ENCODE results near the gene STXBP5. TPM values are rescaled to one million over a fixed set of nuclear protein-coding genes. Genes with fewer than 3 reads are reported as not detected.

Gene STXBP5
- total and polyA plus RNA-seq, 5 experiments from 2014 or later = 2.9 to 37.6 (median 11.2) TPM

DNA sequence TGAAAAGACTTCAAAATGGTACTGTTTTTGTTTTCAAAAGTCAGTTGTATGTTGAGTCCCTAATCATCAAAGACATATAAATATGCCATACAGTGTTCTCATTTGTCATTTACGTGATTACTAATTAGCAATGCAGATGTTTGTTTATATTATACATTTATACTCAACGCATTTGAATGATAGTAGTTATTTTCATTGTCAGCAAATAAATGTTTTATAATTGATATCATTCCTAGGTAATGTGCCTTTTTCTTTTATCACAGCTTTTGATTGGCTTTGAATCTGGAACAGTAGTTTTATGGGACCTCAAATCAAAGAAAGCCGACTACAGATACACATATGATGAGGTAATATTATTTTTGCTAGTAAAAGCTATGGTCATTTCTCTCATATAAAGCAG lies 62.6 kb downstream of the STXBP5 start:
- Mint-ChIP-seq H3K9me3 (peaks cover 0 to 7% (median 0%) of the 10 kb centered on the region in 9 donors), H3K36me3 (peaks cover 12 to 73% (median 36%) of the 10 kb centered on the region in 3 donors), H3K4me3 (no peak overlapping the region), H3K27ac (no peak overlapping the region), H3K27me3 (no peaks in the 10 kb centered on the region), H3K4me1 (peaks cover 0 to 13% (median 3%) of the 10 kb centered on the region in 4 donors)
- no peak for DNase-seq
- no peak for ATAC-seq
- POLR2A ChIA-PET = no interaction called here

DNA sequence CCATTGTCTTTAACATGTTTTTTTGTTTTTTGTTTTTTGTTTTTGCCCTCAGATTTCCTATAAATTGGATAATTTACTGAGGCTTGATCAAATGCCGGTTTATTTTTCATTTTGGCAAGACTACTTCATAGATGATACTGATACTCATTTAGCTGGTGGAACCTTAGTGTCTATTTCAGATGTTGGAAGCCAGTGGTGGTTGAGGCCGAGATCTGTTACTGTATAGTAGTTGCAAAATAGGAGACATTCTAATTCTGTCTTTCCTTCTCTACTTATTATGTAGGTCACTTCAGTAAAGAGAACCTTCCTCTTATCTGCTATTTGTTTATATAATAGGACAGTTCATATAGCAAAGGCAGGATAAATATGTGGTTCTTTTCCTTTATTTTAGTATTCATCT lies 63.4 kb downstream of the STXBP5 start:
- ATAC-seq (no peak), DNase-seq (no peak)
- Mint-ChIP-seq H3K36me3 (peaks cover 14 to 79% (median 39%) of the 10 kb centered on the region in 3 donors), H3K27ac (peak overlapping the region in 3 of 10 donors; percentile 9 to 65 (median 64)), H3K27me3 (no peaks in the 10 kb centered on the region), H3K4me3 (no peak overlapping the region), H3K9me3 (peaks cover 0 to 7% (median 0%) of the 10 kb centered on the region in 9 donors), H3K4me1 (peaks cover 0 to 13% (median 3%) of the 10 kb centered on the region in 4 donors)
- POLR2A ChIA-PET = no interaction called here

DNA sequence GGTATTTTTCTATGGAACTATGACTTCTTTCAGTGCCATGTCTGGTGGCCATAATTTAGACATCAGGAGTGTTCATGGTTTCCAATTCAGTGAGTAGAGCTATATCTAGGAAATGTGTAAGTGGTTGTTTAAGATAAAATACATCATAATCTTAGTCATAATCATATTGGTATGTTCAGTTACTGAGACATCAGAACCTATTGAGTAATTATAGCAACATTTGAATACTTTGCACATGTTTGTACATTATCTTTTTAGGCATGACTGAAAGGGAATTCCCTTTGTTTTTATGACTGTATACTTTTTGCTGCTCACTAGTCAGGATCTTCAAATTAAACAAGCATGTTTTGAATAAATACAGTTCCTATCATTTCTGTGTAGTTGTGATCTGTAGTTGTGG lies 64.0 kb downstream of the STXBP5 start:
- H3K36me3 Mint-ChIP-seq = peaks cover 19 to 82% (median 43%) of the 10 kb centered on the region in 3 donors
- H3K9me3 Mint-ChIP-seq = peaks cover 0 to 7% (median 0%) of the 10 kb centered on the region in 9 donors
- DNase-seq = no peak

DNA sequence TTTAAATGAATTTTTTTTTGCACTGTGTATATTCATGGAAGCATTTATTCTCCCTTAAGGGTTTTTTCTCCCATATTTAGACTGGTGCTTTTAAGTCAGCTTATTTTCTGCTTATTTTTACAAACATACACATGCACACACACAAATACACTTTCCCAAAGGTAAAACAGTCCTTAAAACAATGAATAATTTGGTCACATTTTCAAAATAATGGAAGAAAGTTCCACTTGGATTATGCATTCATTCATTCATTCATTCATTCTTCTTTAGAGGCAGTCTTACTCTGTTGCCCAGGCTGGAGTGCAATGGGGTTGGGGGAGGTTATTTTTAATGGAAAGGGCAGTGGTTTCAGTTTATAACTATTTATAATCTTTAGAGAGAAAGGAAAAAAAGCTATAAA lies 69.8 kb downstream of the STXBP5 start:
- Mint-ChIP-seq H3K9me3 (peaks cover 0 to 7% (median 0%) of the 10 kb centered on the region in 9 donors), H3K4me1 (peaks cover 0 to 10% (median 3%) of the 10 kb centered on the region in 4 donors), H3K27ac (peak overlapping the region in 1 of 10 donors; percentile 16), H3K27me3 (no peaks in the 10 kb centered on the region), H3K36me3 (peaks cover 28 to 75% (median 48%) of the 10 kb centered on the region in 3 donors), H3K4me3 (no peak overlapping the region)
- DNase-seq (no peak), ATAC-seq (no peak)
- POLR2A ChIA-PET = no interaction called here

More for the DNA sequence above, 64.0 kb downstream of the STXBP5 start:
- Mint-ChIP-seq H3K4me3 (no peak overlapping the region), H3K27ac (no peak overlapping the region), H3K27me3 (no peaks in the 10 kb centered on the region), H3K4me1 (peaks cover 0 to 13% (median 3%) of the 10 kb centered on the region in 4 donors)
- no peak for ATAC-seq
- POLR2A ChIA-PET = no interaction called here

DNA sequence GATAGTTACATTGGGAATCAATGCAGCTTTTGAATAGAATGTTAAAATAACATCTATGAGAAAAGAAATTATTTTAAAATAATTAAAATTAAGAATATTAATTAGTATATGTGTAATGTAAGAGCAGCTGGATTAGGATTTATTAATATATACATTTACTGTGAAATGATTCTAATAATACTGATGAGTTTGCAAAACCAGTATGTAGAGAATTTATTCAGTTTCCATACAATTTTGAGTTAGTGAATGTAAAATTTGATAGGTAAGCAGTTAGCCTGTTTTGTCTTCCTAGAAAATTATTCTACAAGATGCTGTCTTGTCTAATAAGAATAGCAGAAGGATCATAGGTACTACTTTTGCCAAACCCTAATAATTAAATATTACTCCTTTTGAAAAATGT lies 70.6 kb downstream of the STXBP5 start:
- no peak for ATAC-seq
- DNase-seq = no peak
- Mint-ChIP-seq H3K4me3 (no peak overlapping the region), H3K27me3 (no peaks in the 10 kb centered on the region), H3K4me1 (peaks cover 4 to 13% (median 6%) of the 10 kb centered on the region in 4 donors), H3K9me3 (peaks cover 0 to 4% (median 0%) of the 10 kb centered on the region in 9 donors), H3K36me3 (peaks cover 23 to 74% (median 47%) of the 10 kb centered on the region in 3 donors), H3K27ac (no peak overlapping the region)
- POLR2A ChIA-PET = no interaction called here

DNA sequence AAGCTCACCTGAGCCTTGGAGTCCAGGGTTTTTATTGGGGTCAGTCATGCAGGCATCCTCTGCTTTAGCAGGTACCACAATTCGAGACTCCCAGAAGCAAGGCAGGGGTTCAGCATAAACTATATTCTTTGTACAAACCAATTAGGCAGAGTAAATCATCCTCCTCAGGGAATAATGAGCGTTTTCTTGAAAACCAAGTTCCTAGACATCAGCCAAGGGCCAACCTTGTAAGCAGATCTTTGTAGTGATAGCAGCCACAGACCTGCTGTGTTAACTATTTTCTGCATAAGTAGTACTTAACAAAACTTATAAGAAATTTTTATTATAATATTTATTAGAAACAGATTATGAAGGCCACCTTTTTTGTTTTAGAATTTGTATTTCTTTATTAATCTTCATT lies 74.7 kb downstream of the STXBP5 start:
- H3K27ac Mint-ChIP-seq = no peak overlapping the region
- peaks cover 14 to 74% (median 36%) of the 10 kb centered on the region in 3 donors for H3K36me3 Mint-ChIP-seq
- DNase-seq (no peak), ATAC-seq (no peak)
- no peaks in the 10 kb centered on the region for H3K27me3 Mint-ChIP-seq
- H3K9me3 Mint-ChIP-seq = peaks cover 0 to 4% (median 0%) of the 10 kb centered on the region in 9 donors
- H3K4me3 Mint-ChIP-seq = no peak overlapping the region
- peaks cover 6 to 21% (median 8%) of the 10 kb centered on the region in 4 donors for H3K4me1 Mint-ChIP-seq
- POLR2A ChIA-PET = no interaction called here

DNA sequence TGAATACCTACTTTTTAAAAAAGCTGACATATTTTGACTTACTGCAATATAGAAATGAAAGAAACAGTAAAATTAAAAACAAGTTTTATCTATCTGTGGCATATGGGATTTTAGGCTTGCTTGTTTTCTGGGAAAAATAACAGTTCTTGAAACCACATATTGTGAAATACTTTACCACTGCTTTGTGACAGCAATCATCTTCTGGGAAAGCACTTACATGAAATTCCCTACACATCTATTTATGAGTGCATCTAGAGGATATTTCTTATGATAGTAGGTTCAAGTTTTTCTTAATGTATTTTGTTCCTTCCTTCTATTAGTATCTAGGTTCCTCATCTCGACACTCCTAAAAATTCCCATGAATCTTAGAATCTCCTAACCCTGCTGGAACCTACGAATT lies 75.2 kb downstream of the STXBP5 start:
- DNase-seq (no peak), ATAC-seq (no peak)
- H3K36me3 Mint-ChIP-seq = peaks cover 14 to 71% (median 36%) of the 10 kb centered on the region in 3 donors
- no peaks in the 10 kb centered on the region for H3K27me3 Mint-ChIP-seq
- POLR2A ChIA-PET = no interaction called here
- H3K9me3 Mint-ChIP-seq = peaks cover 0 to 4% (median 0%) of the 10 kb centered on the region in 9 donors
- H3K4me3 Mint-ChIP-seq = peak overlapping the region in 2 of 10 donors; percentile 40 to 45
- H3K27ac Mint-ChIP-seq = peak overlapping the region in 4 of 10 donors; percentile 4 to 73 (median 58)
- H3K4me1 Mint-ChIP-seq = peaks cover 6 to 23% (median 11%) of the 10 kb centered on the region in 4 donors

DNA sequence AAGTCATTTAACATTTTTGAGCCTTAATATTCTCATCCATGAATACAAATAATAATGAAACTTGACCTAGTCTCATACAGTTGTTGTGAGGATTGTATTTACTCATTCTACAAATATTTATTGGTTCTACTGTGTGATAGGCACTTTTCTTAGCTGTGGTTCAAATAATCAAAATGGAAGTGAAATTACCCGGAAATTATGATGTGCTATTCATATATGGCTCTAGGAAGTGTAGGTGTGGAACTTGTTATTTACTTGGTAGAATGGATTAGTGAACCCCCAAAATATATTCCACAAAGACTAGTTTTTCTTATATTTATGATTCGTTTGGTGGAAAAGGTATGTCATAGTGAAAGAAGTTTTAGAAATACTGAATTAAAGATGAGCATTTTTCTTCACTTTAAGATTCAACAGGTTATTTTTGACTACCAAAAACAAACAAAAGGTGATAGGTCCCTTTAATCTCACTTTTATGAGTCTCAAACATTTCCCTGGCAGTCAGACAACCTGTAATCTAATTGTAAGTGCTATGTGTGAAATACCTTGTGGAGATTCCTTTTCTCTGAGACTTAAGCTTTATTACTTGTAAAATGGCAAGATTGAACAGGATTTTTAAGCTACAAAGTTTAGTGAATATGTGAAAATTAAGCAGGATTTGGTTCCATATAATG lies 77.8 kb downstream of the STXBP5 start:
- no peak overlapping the region for H3K4me3 Mint-ChIP-seq
- H3K4me1 Mint-ChIP-seq = peaks cover 10 to 30% (median 20%) of the 10 kb centered on the region in 4 donors

DNA sequence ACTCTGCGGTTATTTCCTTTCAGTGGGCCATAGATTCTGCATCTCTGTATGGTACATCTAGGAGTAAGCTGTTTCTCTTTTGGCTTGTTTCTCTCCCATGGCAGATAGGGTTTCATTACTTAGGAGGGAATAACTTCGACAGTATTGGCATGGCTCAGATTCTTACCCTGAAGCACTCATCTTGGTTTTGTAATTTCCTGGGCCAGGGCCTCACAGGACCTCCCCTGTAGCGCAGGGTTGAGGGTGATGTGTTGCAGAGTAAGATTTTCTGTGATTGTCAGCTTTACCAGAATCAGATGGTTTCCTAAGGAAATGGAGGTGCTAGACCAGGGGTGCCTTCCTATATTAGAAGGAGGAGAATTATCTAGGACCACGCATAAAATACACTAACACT lies 78.3 kb downstream of the STXBP5 start:
- no peak for DNase-seq
- Mint-ChIP-seq H3K9me3 (peaks cover 0 to 3% (median 0%) of the 10 kb centered on the region in 9 donors), H3K27me3 (no peaks in the 10 kb centered on the region), H3K36me3 (peaks cover 9 to 56% (median 26%) of the 10 kb centered on the region in 3 donors), H3K4me1 (peaks cover 10 to 30% (median 20%) of the 10 kb centered on the region in 4 donors), H3K27ac (peak overlapping the region in 3 of 10 donors; percentile 11 to 32 (median 26)), H3K4me3 (no peak overlapping the region)
- POLR2A ChIA-PET = no interaction called here
- ATAC-seq = no peak

More for the DNA sequence above, 77.8 kb downstream of the STXBP5 start:
- ATAC-seq = no peak
- no peak for DNase-seq
- POLR2A ChIA-PET = no interaction called here
- H3K36me3 Mint-ChIP-seq = peaks cover 13 to 58% (median 31%) of the 10 kb centered on the region in 3 donors
- no peaks in the 10 kb centered on the region for H3K27me3 Mint-ChIP-seq
- peak overlapping the region in 5 of 10 donors; percentile 3 to 30 (median 17) for H3K27ac Mint-ChIP-seq
- H3K9me3 Mint-ChIP-seq = peaks cover 0 to 4% (median 0%) of the 10 kb centered on the region in 9 donors

DNA sequence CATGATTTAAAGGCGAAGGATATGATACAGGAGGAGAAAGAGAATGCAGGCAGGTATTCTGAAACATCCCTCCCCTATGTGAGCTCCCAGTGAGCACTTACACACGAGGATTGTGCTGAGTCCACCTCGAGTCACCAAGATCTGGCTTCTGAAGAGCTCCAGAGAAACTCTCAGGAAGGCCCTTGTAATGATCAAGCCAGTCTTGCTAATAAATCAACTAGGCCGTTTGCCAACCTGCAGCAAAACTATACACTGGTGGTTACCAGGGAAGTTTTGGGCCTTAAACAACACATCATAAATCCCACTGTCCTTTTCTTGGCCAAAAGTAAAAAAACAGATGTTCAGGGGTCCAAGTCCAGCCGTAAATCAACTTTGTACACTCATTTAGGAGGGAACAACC lies 79.2 kb downstream of the STXBP5 start:
- H3K9me3 Mint-ChIP-seq = no peaks in the 10 kb centered on the region
- H3K27me3 Mint-ChIP-seq = no peaks in the 10 kb centered on the region
- no peak overlapping the region for H3K4me3 Mint-ChIP-seq
- ATAC-seq = no peak
- POLR2A ChIA-PET = no interaction called here
- DNase-seq = no peak
- H3K4me1 Mint-ChIP-seq = peaks cover 10 to 30% (median 20%) of the 10 kb centered on the region in 4 donors
- H3K27ac Mint-ChIP-seq = peak overlapping the region in 5 of 10 donors; percentile 19 to 69 (median 47)
- peaks cover 5 to 57% (median 24%) of the 10 kb centered on the region in 3 donors for H3K36me3 Mint-ChIP-seq

DNA sequence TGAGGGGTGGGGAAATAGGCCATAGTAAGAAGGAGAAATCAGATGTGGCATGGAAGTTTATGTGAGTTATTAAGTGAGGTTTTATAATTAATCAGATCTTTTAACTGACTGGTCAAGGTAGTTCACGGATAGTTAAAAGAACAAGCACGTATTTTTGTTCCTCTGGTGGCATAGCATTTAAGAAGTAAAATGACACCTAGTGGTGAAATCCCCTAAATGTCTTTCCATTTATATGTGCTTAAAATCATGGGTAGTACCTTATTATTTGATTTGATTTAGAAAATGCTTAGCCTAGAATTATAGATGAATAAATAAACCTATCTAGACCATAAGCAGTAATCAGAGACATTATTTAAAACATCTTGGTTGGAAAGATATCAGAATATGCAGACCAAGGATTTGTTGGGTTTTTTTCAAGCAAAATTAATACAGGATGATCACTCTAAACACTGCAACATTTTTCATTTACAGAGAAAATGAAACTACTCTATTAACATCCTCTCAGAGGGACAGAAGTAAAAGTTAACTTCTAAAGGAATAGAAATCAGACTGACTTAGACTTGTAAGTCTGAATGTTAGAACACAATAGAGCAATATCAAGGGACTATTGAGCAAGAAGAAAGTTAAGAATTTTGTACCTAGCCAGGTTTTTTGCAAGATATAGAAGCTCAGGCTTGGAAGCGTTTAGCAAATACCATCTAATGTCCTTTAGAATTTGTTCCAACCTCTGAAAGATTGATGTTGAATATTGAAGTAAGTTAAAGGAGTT lies 81.1 kb downstream of the STXBP5 start:
- H3K27ac Mint-ChIP-seq = peak overlapping the region in 8 of 10 donors; percentile 7 to 75 (median 48)
- H3K9me3 Mint-ChIP-seq = no peaks in the 10 kb centered on the region
- peaks cover 6 to 19% (median 14%) of the 10 kb centered on the region in 4 donors for H3K4me1 Mint-ChIP-seq
- H3K4me3 Mint-ChIP-seq = peak overlapping the region in 2 of 10 donors; percentile 17 to 36
- H3K36me3 Mint-ChIP-seq = peaks cover 0 to 59% (median 21%) of the 10 kb centered on the region in 3 donors
- POLR2A ChIA-PET = no interaction called here
- ATAC-seq = peak; percentile 38 to 39
- peak in 3 of 10 donors; percentile 25 to 36 (median 35) for DNase-seq
- H3K27me3 Mint-ChIP-seq = no peaks in the 10 kb centered on the region

DNA sequence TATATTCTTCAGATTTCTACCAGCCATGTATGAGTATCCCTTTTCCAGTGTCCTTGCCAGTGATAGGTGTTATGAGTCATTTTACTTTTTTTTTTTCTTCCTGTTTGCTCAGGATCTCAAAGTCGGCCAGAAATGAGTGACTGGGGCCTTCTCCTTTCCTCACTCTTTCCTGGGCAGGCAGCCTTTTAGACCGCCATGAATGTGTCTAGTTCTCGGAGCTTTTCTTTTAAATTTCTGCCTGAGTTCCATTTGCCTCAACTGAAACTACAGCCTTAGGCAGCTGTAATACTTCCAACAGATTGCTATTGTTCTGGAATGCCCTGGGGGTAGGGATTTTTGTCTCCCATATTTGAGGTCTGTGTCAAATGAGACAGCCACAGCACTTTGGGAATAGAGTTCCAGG lies 83.7 kb downstream of the STXBP5 start:
- POLR2A ChIA-PET = no interaction called here
- Mint-ChIP-seq H3K9me3 (no peaks in the 10 kb centered on the region), H3K4me1 (peaks cover 6 to 15% (median 12%) of the 10 kb centered on the region in 4 donors), H3K36me3 (peaks cover 0 to 51% (median 30%) of the 10 kb centered on the region in 3 donors), H3K4me3 (no peak overlapping the region), H3K27me3 (no peaks in the 10 kb centered on the region), H3K27ac (peak overlapping the region in 1 of 10 donors; percentile 29)
- ATAC-seq (no peak), DNase-seq (no peak)

DNA sequence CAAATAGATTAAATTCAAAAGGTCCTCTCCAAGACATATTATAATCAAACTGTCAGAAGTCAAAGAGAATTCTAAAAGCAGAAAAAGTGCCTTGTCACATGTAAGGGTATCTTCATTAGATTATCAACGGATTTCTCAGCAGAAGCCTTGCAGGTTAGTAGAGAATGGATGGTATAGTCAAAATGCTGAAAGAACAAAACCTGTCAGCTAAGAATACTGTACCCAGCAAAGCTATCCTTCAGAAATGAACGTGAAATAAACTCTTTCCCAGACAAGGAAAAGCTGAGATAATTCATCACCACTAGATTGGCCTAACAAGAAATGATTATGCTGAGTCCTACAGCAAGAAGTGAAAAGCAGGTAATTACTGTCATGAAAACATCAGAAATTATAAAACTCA lies 92.9 kb downstream of the STXBP5 start:
- no peaks in the 10 kb centered on the region for H3K27me3 Mint-ChIP-seq
- no peak overlapping the region for H3K27ac Mint-ChIP-seq
- H3K4me3 Mint-ChIP-seq = peak overlapping the region in 1 of 10 donors; percentile 10
- peaks cover 1 to 13% (median 11%) of the 10 kb centered on the region in 4 donors for H3K4me1 Mint-ChIP-seq
- POLR2A ChIA-PET = no interaction called here
- peaks cover under 1 to 59% (median 22%) of the 10 kb centered on the region in 9 donors for H3K9me3 Mint-ChIP-seq
- peaks cover 49 to 79% (median 66%) of the 10 kb centered on the region in 3 donors for H3K36me3 Mint-ChIP-seq
- ATAC-seq (no peak), DNase-seq (no peak)

All from naive thymus-derived CD8-positive, alpha-beta T cell (primary cell).